ENCODE results near the gene CENPP. TPM values are rescaled to one million over a fixed set of nuclear protein-coding genes. Genes with fewer than 3 reads are reported as not detected.
"Not testable (repeated sequence)": the region's sequence is repeated elsewhere in the genome, so short reads cannot be mapped to it uniquely, and the experiment has no call there.

The CENPP gene
- total RNA-seq, 1 donor from 2014 or later: 4.5 TPM

GRCh38 chr9:92404042-92404836 is 78.5 kb downstream of the CENPP start, which contains the start of gene OGN:
TSS of gene OGN (minus strand) at chr9:92404578. CDS start at chr9:92403407, 1,171 bp downstream.
- Mint-ChIP-seq H3K36me3 (ENCODE audit: low read depth, unreplicated experiment) (no peaks in the 10 kb centered on the region), H3K4me3 (ENCODE audit: unreplicated experiment) (no peak within 1 kb of the TSS), H3K9me3 (ENCODE audit: unreplicated experiment) (no peaks in the 10 kb centered on the region), H3K4me1 (ENCODE audit: unreplicated experiment) (peaks cover 5% of the 10 kb centered on the region), H3K27ac (ENCODE audit: unreplicated experiment) (no peak within 1 kb of the TSS), H3K27me3 (ENCODE audit: unreplicated experiment) (no peaks in the 10 kb centered on the region)
- TF ChIP-seq CTCF (IDR thresholded peaks at IDR 0.05; ENCODE audit: unreplicated experiment): no peak
- no peak for DNase-seq (ENCODE audit: low spot score)

DNA sequence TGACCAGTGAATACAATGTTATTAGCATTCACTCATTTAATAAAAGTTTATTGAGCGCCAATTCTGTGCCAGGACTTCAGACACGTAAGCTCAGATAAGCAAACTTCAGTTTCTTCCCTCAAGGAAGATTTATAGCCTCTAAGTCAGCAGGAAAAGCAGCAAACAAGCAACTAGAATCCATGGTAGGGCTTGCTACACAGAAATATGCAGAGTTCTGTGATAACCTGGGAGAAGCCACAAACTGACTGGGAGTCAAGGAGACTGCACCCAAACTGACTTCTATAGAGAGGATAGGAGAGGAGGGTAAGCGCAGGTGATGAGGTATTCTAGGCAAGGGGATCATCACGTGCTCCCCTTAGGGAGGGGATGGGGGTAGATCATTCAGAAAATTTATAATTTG is 80.1 kb downstream of the CENPP start:
- Mint-ChIP-seq H3K4me3 (ENCODE audit: unreplicated experiment) (no peak overlapping the region), H3K27me3 (ENCODE audit: unreplicated experiment) (no peaks in the 10 kb centered on the region), H3K4me1 (ENCODE audit: unreplicated experiment) (peaks cover 5% of the 10 kb centered on the region), H3K36me3 (ENCODE audit: low read depth, unreplicated experiment) (no peaks in the 10 kb centered on the region), H3K27ac (ENCODE audit: unreplicated experiment) (no peak overlapping the region), H3K9me3 (ENCODE audit: unreplicated experiment) (no peaks in the 10 kb centered on the region)
- TF ChIP-seq CTCF (IDR thresholded peaks at IDR 0.05; ENCODE audit: unreplicated experiment): no peak
- no peak for DNase-seq (ENCODE audit: low spot score)

DNA sequence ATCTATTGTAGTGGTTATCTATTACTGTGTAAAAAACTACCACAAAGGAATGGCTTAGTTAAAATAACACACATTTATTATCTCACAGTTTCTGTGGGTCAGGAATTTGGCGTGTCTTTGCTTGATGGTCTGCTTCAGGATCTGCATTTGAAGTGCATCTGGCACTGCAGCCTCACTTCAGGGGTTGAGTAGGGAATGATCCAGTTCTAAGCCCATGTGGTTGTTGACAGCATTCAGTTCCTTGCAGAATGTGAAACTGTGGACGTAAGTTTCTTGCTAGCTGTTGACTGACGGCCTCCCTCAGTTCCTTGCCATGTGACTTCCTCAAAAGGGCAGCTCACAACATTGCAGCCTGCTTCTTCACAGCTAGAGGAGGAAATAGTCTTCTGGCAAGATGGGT is 80.7 kb downstream of the CENPP start:
- H3K4me3 Mint-ChIP-seq (ENCODE audit: unreplicated experiment): no peak overlapping the region
- no peaks in the 10 kb centered on the region for H3K36me3 Mint-ChIP-seq (ENCODE audit: low read depth, unreplicated experiment)
- H3K4me1 Mint-ChIP-seq (ENCODE audit: unreplicated experiment): peaks cover 5% of the 10 kb centered on the region
- DNase-seq (ENCODE audit: low spot score): no peak
- no peaks in the 10 kb centered on the region for H3K9me3 Mint-ChIP-seq (ENCODE audit: unreplicated experiment)
- H3K27ac Mint-ChIP-seq (ENCODE audit: unreplicated experiment): no peak overlapping the region
- no peak for TF ChIP-seq CTCF (IDR thresholded peaks at IDR 0.05; ENCODE audit: unreplicated experiment)
- no peaks in the 10 kb centered on the region for H3K27me3 Mint-ChIP-seq (ENCODE audit: unreplicated experiment)

DNA sequence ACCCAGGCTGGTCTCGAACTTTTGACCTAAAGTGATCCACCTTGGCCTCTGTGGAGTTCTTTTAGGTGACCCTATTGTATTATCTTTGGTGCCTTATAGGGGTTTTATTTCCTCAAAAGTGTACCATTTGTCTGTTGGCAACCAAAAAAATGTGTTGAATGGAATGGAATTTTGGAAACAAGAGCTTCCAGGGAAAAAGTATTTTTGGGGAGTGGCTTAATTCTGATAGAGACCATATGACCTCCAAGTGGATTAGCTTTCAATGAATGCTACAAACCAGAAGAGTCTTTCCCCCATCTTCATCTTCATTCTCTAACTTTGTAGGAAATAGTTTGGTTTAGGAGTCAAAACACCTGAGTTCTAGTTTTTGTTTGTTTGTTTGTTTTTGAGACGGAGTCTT is 82.1 kb downstream of the CENPP start:
- no peaks in the 10 kb centered on the region for H3K36me3 Mint-ChIP-seq (ENCODE audit: low read depth, unreplicated experiment)
- H3K4me1 Mint-ChIP-seq (ENCODE audit: unreplicated experiment): peaks cover 5% of the 10 kb centered on the region
- no peaks in the 10 kb centered on the region for H3K27me3 Mint-ChIP-seq (ENCODE audit: unreplicated experiment)
- H3K27ac Mint-ChIP-seq (ENCODE audit: unreplicated experiment): no peak overlapping the region
- TF ChIP-seq CTCF (IDR thresholded peaks at IDR 0.05; ENCODE audit: unreplicated experiment): no peak
- no peak for DNase-seq (ENCODE audit: low spot score)
- no peak overlapping the region for H3K4me3 Mint-ChIP-seq (ENCODE audit: unreplicated experiment)
- H3K9me3 Mint-ChIP-seq (ENCODE audit: unreplicated experiment): no peaks in the 10 kb centered on the region

DNA sequence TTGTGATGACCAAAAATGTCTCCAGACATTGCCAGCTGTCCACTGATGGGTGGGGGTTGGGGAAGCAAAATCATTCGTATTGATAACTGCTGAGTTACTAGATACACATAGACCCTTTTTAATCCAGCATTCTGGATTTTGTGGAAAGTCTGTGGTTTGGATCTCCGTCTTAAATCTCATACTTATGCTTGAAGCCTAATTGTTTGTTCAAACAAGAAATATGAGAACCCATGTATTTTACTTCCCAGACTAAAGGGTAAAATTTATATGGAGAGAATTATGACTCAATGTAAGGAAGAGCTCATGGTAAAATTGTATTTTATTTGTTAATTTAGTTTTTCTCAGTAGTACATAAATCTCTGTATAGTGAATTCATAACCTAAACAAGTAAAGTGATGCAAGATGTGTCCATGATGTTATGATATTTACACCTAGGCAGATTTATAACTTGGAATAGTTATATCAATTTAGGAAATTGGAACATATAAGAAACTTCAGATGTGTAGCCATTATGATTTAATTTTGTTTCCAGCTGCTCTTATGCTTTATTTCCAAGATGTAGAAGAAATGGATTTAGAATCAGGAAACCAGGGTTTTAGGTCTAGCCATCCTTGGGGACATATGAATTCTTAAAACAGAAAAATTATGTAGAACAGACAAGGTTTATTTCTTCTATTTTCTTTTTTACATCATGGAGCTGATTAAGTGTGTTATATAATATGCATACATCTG is 83.2 kb downstream of the CENPP start:
- Mint-ChIP-seq H3K4me1 (ENCODE audit: unreplicated experiment) (peaks cover 5% of the 10 kb centered on the region), H3K36me3 (ENCODE audit: low read depth, unreplicated experiment) (no peaks in the 10 kb centered on the region), H3K4me3 (ENCODE audit: unreplicated experiment) (no peak overlapping the region), H3K27me3 (ENCODE audit: unreplicated experiment) (no peaks in the 10 kb centered on the region), H3K9me3 (ENCODE audit: unreplicated experiment) (no peaks in the 10 kb centered on the region), H3K27ac (ENCODE audit: unreplicated experiment) (no peak overlapping the region)
- no peak for DNase-seq (ENCODE audit: low spot score)
- TF ChIP-seq CTCF (IDR thresholded peaks at IDR 0.05; ENCODE audit: unreplicated experiment): no peak

DNA sequence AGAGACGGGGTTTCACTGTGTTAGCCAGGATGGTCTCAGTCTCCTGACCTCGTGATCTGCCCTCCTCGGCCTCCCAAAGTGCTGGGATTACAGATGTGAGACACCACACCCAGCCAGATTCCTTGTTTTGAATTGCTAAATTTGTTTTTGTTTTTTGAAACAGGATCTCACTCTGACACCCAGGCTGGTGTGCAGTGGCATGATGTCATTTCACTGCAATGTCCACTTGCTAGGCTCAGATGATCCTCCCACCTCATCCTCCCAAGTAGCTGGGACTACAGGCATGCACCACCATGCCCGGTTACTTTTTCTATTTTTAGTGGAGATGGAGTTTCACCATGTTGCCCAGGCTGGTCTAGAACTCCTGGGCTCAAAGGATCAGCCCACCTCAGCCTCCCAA is 85.4 kb downstream of the CENPP start:
- H3K4me3 Mint-ChIP-seq (ENCODE audit: unreplicated experiment); H3K36me3 Mint-ChIP-seq (ENCODE audit: low read depth, unreplicated experiment); H3K4me1 Mint-ChIP-seq (ENCODE audit: unreplicated experiment): not testable (repeated sequence)

More for the DNA sequence above, 85.4 kb downstream of the CENPP start:
- not testable (repeated sequence) for H3K27me3 Mint-ChIP-seq (ENCODE audit: unreplicated experiment); H3K27ac Mint-ChIP-seq (ENCODE audit: unreplicated experiment); H3K9me3 Mint-ChIP-seq (ENCODE audit: unreplicated experiment); DNase-seq (ENCODE audit: low spot score)

Measured in endothelial cell (in vitro differentiated cells).